ENCODE measurements around the gene MCTP1.

DNA sequence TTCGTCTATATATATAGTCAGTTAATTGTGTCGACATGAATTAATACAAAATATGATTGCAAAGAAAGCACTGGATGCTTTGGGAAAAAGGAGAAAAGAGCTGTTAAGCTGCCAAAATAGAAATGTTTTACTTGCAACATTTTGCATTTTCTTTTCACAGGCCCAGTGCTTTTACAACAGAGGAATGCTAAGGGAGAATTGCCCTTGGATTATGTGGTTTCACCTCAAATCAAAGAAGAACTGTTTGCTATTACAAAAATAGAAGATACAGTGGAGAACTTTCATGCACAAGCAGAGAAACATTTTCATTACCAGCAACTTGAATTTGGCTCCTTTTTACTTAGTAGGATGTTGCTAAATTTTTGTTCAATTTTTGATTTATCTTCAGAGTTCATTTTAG, 590.2 kb downstream of the MCTP1 start:
- TF ChIP-seq POLR2A (IDR thresholded peaks at IDR 0.05) (no peak), CTCF (IDR thresholded peaks at IDR 0.05 in 4 of 5, conservative IDR thresholded peaks at IDR 0.05 in 1 of 5) (no peak)
